Inflammatory macrophage treated with lipopolysaccharide for 1 hour (primary cell): ENCODE data around the gene RNF144A.
A peak's percentile ranks its signal among the peaks of the same experiment; 100 is the strongest.

Experiments used
- DNase-seq, 2 donors: peaks; one replicate each; pipeline ENCODE4 v3.0.0-alpha.2; 2020 to 2022

The RNF144A gene

GRCh38 chr2:7009207-7009911, 92.1 kb downstream of the RNF144A start:
- DNase-seq: no peak

- DNase-seq: no peak
Observed at GRCh38 chr2:7010391-7011054, 93.3 kb downstream of the RNF144A start.

GRCh38 chr2:7011356-7012083, 94.3 kb downstream of the RNF144A start:
- no peak for DNase-seq

- DNase-seq: no peak
Observed at GRCh38 chr2:7012141-7012764, 95.0 kb downstream of the RNF144A start.

- DNase-seq: no peak
Observed at GRCh38 chr2:7013471-7014160, 96.4 kb downstream of the RNF144A start.

GRCh38 chr2:7014174-7014640, 97.0 kb downstream of the RNF144A start:
- peak; percentile 17 to 37 for DNase-seq

GRCh38 chr2:7015007-7015950, 98.1 kb downstream of the RNF144A start:
- DNase-seq: peak in 1 of 2 donors; percentile 62

GRCh38 chr2:7016148-7016547, 98.9 kb downstream of the RNF144A start:
- no peak for DNase-seq

GRCh38 chr2:7016601-7017211, 99.5 kb downstream of the RNF144A start:
- no peak for DNase-seq

GRCh38 chr2:7017671-7018281, 100.6 kb downstream of the RNF144A start:
- DNase-seq: no peak

GRCh38 chr2:7018282-7018701, 101.1 kb downstream of the RNF144A start:
- DNase-seq: no peak

- no peak for DNase-seq
Observed at GRCh38 chr2:7018767-7019166, 101.6 kb downstream of the RNF144A start.

GRCh38 chr2:7019191-7019590, 102.0 kb downstream of the RNF144A start:
- no peak for DNase-seq

- no peak for DNase-seq
Observed at GRCh38 chr2:7020059-7020458, 102.8 kb downstream of the RNF144A start.

- no peak for DNase-seq
Observed at GRCh38 chr2:7020468-7020867, 103.3 kb downstream of the RNF144A start.

GRCh38 chr2:7020939-7021470, 103.8 kb downstream of the RNF144A start:
- no peak for DNase-seq

GRCh38 chr2:7022492-7023385, 105.5 kb downstream of the RNF144A start:
- no peak for DNase-seq

GRCh38 chr2:7023542-7023941, 106.3 kb downstream of the RNF144A start:
- DNase-seq: no peak

- no peak for DNase-seq
Observed at GRCh38 chr2:7024261-7024660, 107.0 kb downstream of the RNF144A start.
